IMR-90 (cell line): Measurements from ENCODE around the gene MSLN. TPM values are rescaled to one million over a fixed set of nuclear protein-coding genes. Genes with fewer than 3 reads are reported as not detected.

Experiments used
- ATAC-seq: fragments of 200-7000 bp; cut with Tn5 transposase; 2 replicates; pipeline ENCODE4 v1.9.1; 2020; ENCODE audit warnings: low read depth, mild to moderate bottlenecking, moderate library complexity
- BruUV-seq: library from RNA; stranded (reverse); fragments of 400-500 nt; replicated peaks from 2 replicates; lab custom pipeline; 2021; lab: Mats Ljungman, UMichigan
- CTCF ChIA-PET: fragments of 300-600 bp; formaldehyde crosslinking; extraction: SDS; loops from one replicate; lab custom pipeline; 2021; ENCODE audit warnings: antibody characterized with exemption; lab: Yijun Ruan, JAX
- POLR2A ChIA-PET: fragments of 300-600 bp; sonication (Branson Sonifier 250); formaldehyde crosslinking; loops from one replicate; lab custom pipeline; 2022; ENCODE audit warnings: antibody characterized with exemption; ENCODE audit not compliant: unreplicated experiment; lab: Charles Lee
- DNase-seq: peaks from one replicate; pipeline ENCODE4 v3.0.0; 2013
- H2AFZ ChIP-seq: replicated peaks from 2 replicates; pipeline ENCODE3; 2013; ENCODE audit warnings: low read length, mild to moderate bottlenecking; ENCODE audit not compliant: poor library complexity
- H2AK5ac ChIP-seq: 2 replicates; pipeline ENCODE4 v1.6.1; 2013; ENCODE audit warnings: low read depth, low read length, inconsistent platforms
- H2AK9ac ChIP-seq: replicated peaks from 2 replicates; pipeline ENCODE3; 2013; ENCODE audit warnings: mild to moderate bottlenecking, low read depth, low read length, moderate library complexity; ENCODE audit not compliant: poor library complexity
- H2BK120ac ChIP-seq: 2 replicates; pipeline ENCODE4 v1.6.1; 2013; ENCODE audit warnings: low read depth, low read length, inconsistent platforms
- H2BK15ac ChIP-seq: 3 replicates; pipeline ENCODE4 v1.6.1; 2013; ENCODE audit warnings: low read depth, low read length, inconsistent platforms
- H2BK20ac ChIP-seq: 2 replicates; pipeline ENCODE4 v1.6.1; 2013; ENCODE audit warnings: low read depth, mild to moderate bottlenecking, inconsistent platforms, low read length, moderate library complexity
- H2BK5ac ChIP-seq: 2 replicates; pipeline ENCODE4 v1.6.1; 2013; ENCODE audit warnings: mild to moderate bottlenecking, low read depth, low read length, inconsistent platforms; ENCODE audit not compliant: poor library complexity, severe bottlenecking
- H3K14ac ChIP-seq: replicated peaks from 2 replicates; pipeline ENCODE4 v1.6.1; 2013; ENCODE audit warnings: low read depth, low read length, inconsistent platforms
- H3K18ac ChIP-seq: 2 replicates; pipeline ENCODE4 v1.6.1; 2013; ENCODE audit warnings: low read depth, low read length, control low read depth
- H3K23ac ChIP-seq: 2 replicates; pipeline ENCODE4 v1.6.1; 2013; ENCODE audit warnings: low read depth, low read length, inconsistent platforms
- H3K27ac ChIP-seq: 2 replicates; pipeline ENCODE4 v1.5.1; 2013; ENCODE audit warnings: mild to moderate bottlenecking, control low read depth, low read length; ENCODE audit not compliant: insufficient read depth
- H3K27me3 ChIP-seq: 2 replicates; pipeline ENCODE4 v1.6.1; 2013; ENCODE audit warnings: low read length; ENCODE audit not compliant: control insufficient read depth, insufficient read depth
- H3K36me3 ChIP-seq: 2 replicates; pipeline ENCODE4 v1.6.1; 2013; ENCODE audit warnings: low read length, mixed read lengths; ENCODE audit not compliant: control insufficient read depth, insufficient read depth
- H3K4ac ChIP-seq: 2 replicates; pipeline ENCODE4 v1.6.1; 2013; ENCODE audit warnings: low read depth, low read length, inconsistent platforms
- H3K4me1 ChIP-seq: 2 replicates; pipeline ENCODE4 v1.6.1; 2013; ENCODE audit warnings: low read length, mixed read lengths; ENCODE audit not compliant: control insufficient read depth, insufficient read depth
- H3K4me2 ChIP-seq: 2 replicates; pipeline ENCODE4 v1.6.1; 2013; ENCODE audit warnings: low read depth, mild to moderate bottlenecking, control low read depth, low read length, moderate library complexity
- H3K4me3 ChIP-seq: 2 replicates; pipeline ENCODE4 v1.5.1; 2013; ENCODE audit warnings: low read depth, mild to moderate bottlenecking, control low read depth, low read length, moderate library complexity; ENCODE audit not compliant: insufficient read depth
- H3K56ac ChIP-seq: 2 replicates; pipeline ENCODE4 v1.6.1; 2013; ENCODE audit warnings: low read length, inconsistent platforms; ENCODE audit not compliant: insufficient read depth; ENCODE audit errors: extremely low read depth
- H3K79me1 ChIP-seq, 2 experiments: 2 replicates each; pipeline ENCODE4 v1.6.1; 2013; ENCODE audit warnings: low read length in 2 of 2, inconsistent platforms in 1 of 2, low read depth in 1 of 2
- H3K9ac ChIP-seq: 2 replicates; pipeline ENCODE4 v1.6.1; 2013; ENCODE audit warnings: low read depth, low read length, control low read depth
- H3K9me1 ChIP-seq: 2 replicates; pipeline ENCODE4 v1.6.1; 2013; ENCODE audit warnings: low read length, inconsistent platforms; ENCODE audit not compliant: insufficient read depth
- H3K9me3 ChIP-seq: 2 replicates; pipeline ENCODE4 v1.6.1; 2013; ENCODE audit warnings: low read length; ENCODE audit not compliant: control insufficient read depth, insufficient read depth
- H4K20me1 ChIP-seq: 2 replicates; pipeline ENCODE4 v1.6.1; 2013; ENCODE audit warnings: low read length, inconsistent platforms; ENCODE audit not compliant: insufficient read depth
- H4K5ac ChIP-seq: 2 replicates; pipeline ENCODE4 v1.6.1; 2013; ENCODE audit warnings: mild to moderate bottlenecking, low read depth, low read length, control low read depth
- H4K8ac ChIP-seq, 2 experiments: 2 replicates each; pipeline ENCODE4 v1.6.1; 2013; ENCODE audit warnings: low read depth in 2 of 2, low read length in 2 of 2, control low read depth in 1 of 2, inconsistent platforms in 1 of 2
- H4K91ac ChIP-seq: 2 replicates; pipeline ENCODE4 v1.6.1; 2013; ENCODE audit warnings: low read depth, low read length, inconsistent platforms; ENCODE audit not compliant: insufficient read depth
- BHLHE40 ChIP-seq: fragments of 150-350 bp; IDR thresholded peaks from 2 replicates; pipeline ENCODE4 v1.6.1; 2016; ENCODE audit warnings: mild to moderate bottlenecking, low read depth, low read length
- MAZ ChIP-seq: IDR thresholded peaks from 2 replicates; pipeline ENCODE4 v1.6.1; 2012; ENCODE audit warnings: low read depth, mild to moderate bottlenecking, low read length, improper control_type of control experiment, moderate library complexity, borderline replicate concordance
- WGBS, 2 experiments: methylation state at CpG; one replicate each; pipeline versions ENCODE4 v1.1.5 to v1.1.7; 2013; ENCODE audit warnings: missing lambda C conversion rate in 2 of 2; ENCODE audit not compliant: insufficient read length in 1 of 2; ENCODE audit errors: extremely low coverage in 2 of 2; 5-methylcytosine and 5-hydroxymethylcytosine counted together
- dilution Hi-C: fragments of 300-500 bp; cut with HindIII; formaldehyde crosslinking; loops from one replicate; pipeline ENCODE4 v1.14.3; 2018; ENCODE audit warnings: low sequenced_read_pairs; ENCODE audit not compliant: unreplicated experiment
- in situ Hi-C: fragments of 300-500 bp; cut with MboI; formaldehyde crosslinking; loops from 3 replicates; pipeline ENCODE4 v1.14.3; 2019; ENCODE audit warnings: low sequenced_read_pairs, inconsistent platforms, mixed read lengths
- intact Hi-C: fragments of 100-400 bp; cut with micrococcal nuclease; formaldehyde crosslinking; loops from 2 replicates; pipeline ENCODE4 v1.10.0; 2022
- polyA plus RNA-seq, 3 experiments: library from polyadenylated mRNA; depleted of rRNA; stranded (reverse); fragments of >200 nt; gene quantifications; 2 replicates each; pipeline ENCODE4 v1.2.3, GENCODE V29; 2012; ENCODE audit warnings: low replicate concordance in 1 of 3
- total RNA-seq: library from RNA; depleted of rRNA; stranded (reverse); fragments of >200 nt; gene quantifications from 2 replicates; pipeline ENCODE4 v1.2.3, GENCODE V29; 2012

MSLN gene
- total and polyA plus RNA-seq, 2 of the 4 experiments (the other 2 are of a cell fraction): 0.14 TPM; not detected in 1

DNA sequence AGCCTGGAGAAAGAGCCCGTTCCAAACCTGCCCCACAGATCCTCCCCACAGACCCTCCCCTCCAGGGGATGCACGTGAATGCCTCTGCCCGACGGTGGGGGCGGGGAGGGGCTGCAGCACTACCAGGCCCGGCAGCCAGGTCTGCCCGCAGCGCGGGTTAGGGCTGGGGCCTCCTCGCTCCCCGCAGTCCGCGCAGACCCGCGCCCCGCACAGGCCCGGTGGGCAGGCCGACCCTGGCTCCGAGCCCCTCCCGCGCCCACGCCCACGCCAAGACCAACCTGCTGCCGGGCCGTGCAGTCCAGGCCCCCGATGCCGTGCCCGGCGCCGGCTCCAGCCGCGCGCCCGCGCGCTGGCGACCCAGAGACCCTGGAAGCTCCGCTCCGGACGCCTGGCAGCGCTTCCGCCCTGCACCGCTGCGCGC, 27.5 kb downstream of the MSLN start, which contains the start of gene RPUSD1:
Gene RPUSD1 (minus strand): TSS at position 404 of the 421 bp plus-strand sequence. CDS start 644 bp downstream, outside the sequence.
- ChIA-PET POLR2A (interaction anchor here (0.6 kb wide), 1 partner anchor 102 kb away, joined by 4 read pairs; no protein-coding TSS in a partner anchor), CTCF (no interaction called here)
- peak within 1 kb of the TSS; percentile 91 for H3K9ac ChIP-seq
- H4K20me1 ChIP-seq: peaks cover 25% of the 10 kb centered on the region
- H3K79me1 ChIP-seq: peaks cover 4 to 35% of the 10 kb centered on the region in 2 experiments; a peak in 2 of 4 replicates
- dilution Hi-C loops (no loop called here), intact Hi-C loops (loop anchor here (2.0 to 5.0 kb wide), 3 partner anchors 46 to 75 kb away; partner anchors contain the start of genes CCDC78, CIAO3 and HAGHL), in situ Hi-C loops (loop anchor here (5.0 kb wide), 1 partner anchor 76 kb away; no protein-coding TSS in a partner anchor)
- peaks cover 17% of the 10 kb centered on the region for H3K36me3 ChIP-seq
- peak within 1 kb of the TSS; percentile 61 for H3K4ac ChIP-seq
- peak within 1 kb of the TSS; percentile 4; the same call in 1 of the 2 replicates for H4K5ac ChIP-seq
- H4K91ac ChIP-seq: no peak within 1 kb of the TSS
- H3K4me3 ChIP-seq: peak within 1 kb of the TSS; percentile 99
- H2BK120ac ChIP-seq: no peak within 1 kb of the TSS
- peak within 1 kb of the TSS; percentile 13 for H2AK5ac ChIP-seq
- WGBS, 2 experiments: 2% methylated on average over 14 of the region's 45 CpGs; no CpG with 5 or more reads in 1 of the 2 experiments
- peaks cover 15% of the 10 kb centered on the region; the same call in 1 of the 2 replicates for H3K4me1 ChIP-seq
- BruUV-seq: no TSS peak
- no peaks in the 10 kb centered on the region for H3K9me1 ChIP-seq
- H2AFZ ChIP-seq: peak within 1 kb of the TSS; percentile 93
- peak within 1 kb of the TSS in 1 of 2 experiments; percentile 53; a peak in 1 of 4 replicates for H4K8ac ChIP-seq
- ATAC-seq (peak; percentile 37), DNase-seq (no peak)
- 0 out of 2 replicates have a peak within 1 kb of the TSS, but pooled peaks have one; percentile 41 for H3K56ac ChIP-seq
- H3K18ac ChIP-seq: no peak within 1 kb of the TSS
- no peaks in the 10 kb centered on the region for H3K27me3 ChIP-seq
- no peak within 1 kb of the TSS for H2BK20ac ChIP-seq
- peak within 1 kb of the TSS; percentile 45 for H3K14ac ChIP-seq
- H2AK9ac ChIP-seq: peak within 1 kb of the TSS; percentile 99
- H2BK5ac ChIP-seq: peak within 1 kb of the TSS; percentile 72
- H3K9me3 ChIP-seq: no peaks in the 10 kb centered on the region
- H3K27ac ChIP-seq: peak within 1 kb of the TSS; percentile 67
- peak within 1 kb of the TSS; percentile 97 for H3K4me2 ChIP-seq
- H3K23ac ChIP-seq: no peak within 1 kb of the TSS
- H2BK15ac ChIP-seq: no peak within 1 kb of the TSS
- TF ChIP-seq MAZ (0 out of 2 replicates have a peak, but pooled peaks have one; percentile 3), BHLHE40 (no peak)
